GM12891 (cell line): Measurements from ENCODE around the gene KRTAP6-3.

Source experiments
- PAX5 ChIP-seq: IDR thresholded peaks from 2 replicates; pipeline ENCODE4 v1.6.1; 2011; ENCODE audit warnings: low read length, moderate library complexity, mild to moderate bottlenecking; ENCODE audit not compliant: insufficient read depth, severe bottlenecking
- POLR2A ChIP-seq: IDR thresholded peaks from 2 replicates; pipeline ENCODE4 v1.6.1; 2011; ENCODE audit warnings: low read depth, low read length, control low read depth
- POLR2AphosphoS5 ChIP-seq: IDR thresholded peaks from 2 replicates; pipeline ENCODE4 v1.6.1; 2011; ENCODE audit warnings: low read depth, low read length, control low read depth
- POU2F2 ChIP-seq: IDR thresholded peaks from 2 replicates; pipeline ENCODE4 v1.6.1; 2011; ENCODE audit warnings: low read depth, mild to moderate bottlenecking, control low read depth, low read length, moderate library complexity
- TAF1 ChIP-seq: IDR thresholded peaks from 2 replicates; pipeline ENCODE4 v1.6.1; 2011; ENCODE audit warnings: low read depth, low read length, control low read depth

DNA sequence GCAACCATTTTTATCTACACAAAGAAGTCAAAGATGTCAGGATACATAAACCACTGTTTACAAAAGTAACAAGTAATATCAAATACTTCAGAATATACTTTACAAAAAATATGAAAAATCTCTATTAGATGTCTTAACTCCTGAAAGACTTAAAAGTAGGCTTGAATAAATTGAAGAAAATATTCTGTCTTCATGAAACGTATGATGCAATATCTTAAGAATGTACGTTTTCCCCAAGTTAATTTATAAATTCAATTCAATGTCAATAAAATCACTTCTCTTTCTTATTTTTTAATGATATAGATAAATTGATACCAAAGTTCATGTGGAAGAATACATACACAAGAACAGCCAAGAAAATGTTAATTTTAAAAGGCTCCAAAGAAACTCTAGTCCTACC lies 37.1 kb upstream of the KRTAP6-3 start:
- no peak for TF ChIP-seq POU2F2
- no peak for TF ChIP-seq POLR2A
- TF ChIP-seq POLR2AphosphoS5, result no peak
- TF ChIP-seq TAF1, result no peak
- TF ChIP-seq PAX5, result no peak
